ENCODE results near the gene THSD4. TPM values are rescaled to one million over a fixed set of nuclear protein-coding genes. Genes with fewer than 3 reads are reported as not detected.
"Not testable (repeated sequence)": the region's sequence is repeated elsewhere in the genome, so short reads cannot be mapped to it uniquely, and the experiment has no call there.

THSD4 gene
- total RNA-seq, 2 experiments from 2014 or later: not detected

DNA sequence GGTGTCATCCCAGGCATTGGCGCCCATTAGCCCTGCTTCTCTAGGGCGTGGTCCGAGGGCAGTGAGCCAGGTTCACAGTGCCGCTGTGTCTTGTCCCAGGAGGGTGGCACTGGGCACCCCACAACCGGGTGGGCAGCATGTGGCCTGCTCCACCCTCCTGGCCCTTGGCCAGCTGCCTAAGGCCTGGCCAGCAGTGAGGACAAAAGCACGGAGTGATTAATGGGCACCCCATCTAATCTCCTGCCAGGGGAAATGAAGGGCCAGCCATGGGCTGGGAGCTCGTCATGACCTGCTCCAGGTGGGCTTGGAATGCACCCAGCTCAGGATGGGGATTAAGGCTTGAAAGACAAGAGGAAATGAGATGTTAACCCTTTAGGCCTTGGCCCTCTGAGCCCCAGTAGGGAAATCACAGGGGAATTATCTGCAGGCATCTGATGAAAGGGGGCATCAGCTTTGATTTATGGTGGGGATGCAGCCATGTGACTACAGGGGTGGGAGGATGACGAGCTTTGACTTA, 5.2 kb downstream of the THSD4 start:
- H3K27me3 Mint-ChIP-seq: peaks cover 39% of the 10 kb centered on the region
- CTCF ChIA-PET: no interaction called here

DNA sequence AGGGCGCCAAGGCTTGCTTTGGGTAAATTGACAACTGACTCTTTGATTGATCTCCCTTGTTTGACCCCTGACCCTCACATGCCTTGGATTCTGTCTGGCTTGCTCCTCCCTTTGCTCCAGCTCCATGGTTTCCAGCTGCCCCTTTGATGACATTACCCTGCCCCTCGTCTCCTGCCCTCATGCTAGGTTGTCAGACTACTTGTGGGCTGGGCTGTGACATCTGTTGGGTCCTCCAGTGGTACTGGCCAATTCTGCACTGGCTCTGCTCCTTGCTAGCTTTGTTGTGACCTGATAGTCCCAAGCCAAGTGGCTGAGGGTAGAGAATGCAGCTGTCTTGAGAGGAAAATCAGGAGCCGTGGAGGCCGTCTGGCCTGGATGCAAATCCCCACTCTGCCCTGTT, 6.2 kb downstream of the THSD4 start:
- Mint-ChIP-seq H3K9me3 (ENCODE audit: low read depth) (no peaks in the 10 kb centered on the region), H3K4me3 (no peak overlapping the region), H3K4me1 (peaks cover under 1% of the 10 kb centered on the region), H3K27me3 (peaks cover 32% of the 10 kb centered on the region), H3K36me3 (no peaks in the 10 kb centered on the region), H3K27ac (no peak overlapping the region)
- no peak for DNase-seq
- no peak for ATAC-seq
- CTCF ChIA-PET: interaction anchor here (1.0 kb wide), 1 partner anchor 319 kb away, joined by 3 read pairs; no protein-coding TSS in a partner anchor

More for the DNA sequence above, 5.2 kb downstream of the THSD4 start:
- H3K9me3 Mint-ChIP-seq (ENCODE audit: low read depth): no peaks in the 10 kb centered on the region
- no peak for ATAC-seq
- H3K4me3 Mint-ChIP-seq: no peak overlapping the region
- no peak for DNase-seq
- H3K27ac Mint-ChIP-seq: no peak overlapping the region
- peaks cover 5% of the 10 kb centered on the region for H3K4me1 Mint-ChIP-seq
- H3K36me3 Mint-ChIP-seq: no peaks in the 10 kb centered on the region

DNA sequence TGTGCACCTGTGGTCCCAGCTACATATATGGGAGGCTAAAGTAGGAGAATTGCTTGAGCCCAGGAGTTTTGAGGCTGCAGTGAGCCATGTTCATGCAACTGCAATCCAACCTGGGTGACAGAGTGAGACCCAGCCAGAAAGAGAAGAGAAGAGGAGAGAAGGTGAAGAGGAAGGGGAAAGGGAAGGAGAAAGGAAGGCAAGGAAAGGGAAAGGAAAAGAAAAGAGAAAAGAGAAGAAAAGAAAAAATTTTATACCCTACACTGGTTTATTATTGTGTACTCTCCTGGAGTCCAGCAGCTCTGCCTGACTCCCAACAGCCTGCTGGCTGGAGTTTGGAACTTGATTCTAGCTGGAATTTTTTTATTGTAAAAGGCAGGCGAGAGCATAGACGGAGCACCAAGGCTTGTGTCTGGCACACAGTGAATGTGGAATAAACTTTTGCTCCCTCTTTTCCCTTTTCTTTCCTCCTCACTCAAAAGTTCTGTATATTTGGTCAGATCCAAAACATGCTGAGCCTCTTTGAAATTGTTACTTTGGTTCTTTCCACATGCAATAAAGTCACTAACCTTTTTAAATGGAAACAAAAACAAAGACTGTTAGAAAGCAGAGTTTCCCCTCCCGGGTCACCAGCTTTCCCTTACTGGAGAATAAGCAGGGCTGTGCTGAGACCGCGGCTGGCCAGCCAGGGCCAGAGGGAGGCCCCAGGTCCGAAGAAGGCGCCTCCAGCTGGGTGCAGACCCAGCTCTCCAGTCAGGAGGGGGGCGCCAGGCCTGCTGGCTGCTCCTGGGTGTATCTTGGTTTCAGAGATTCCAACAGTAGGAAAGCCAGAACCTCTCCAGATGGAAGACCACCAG, 9.9 kb downstream of the THSD4 start:
- ATAC-seq (no peak), DNase-seq (no peak)
- no peaks in the 10 kb centered on the region for H3K36me3 Mint-ChIP-seq
- no peaks in the 10 kb centered on the region for H3K9me3 Mint-ChIP-seq (ENCODE audit: low read depth)
- H3K27ac Mint-ChIP-seq: no peak overlapping the region
- H3K4me3 Mint-ChIP-seq: no peak overlapping the region
- H3K4me1 Mint-ChIP-seq: no peaks in the 10 kb centered on the region
- peaks cover 8% of the 10 kb centered on the region for H3K27me3 Mint-ChIP-seq
- CTCF ChIA-PET: no interaction called here

DNA sequence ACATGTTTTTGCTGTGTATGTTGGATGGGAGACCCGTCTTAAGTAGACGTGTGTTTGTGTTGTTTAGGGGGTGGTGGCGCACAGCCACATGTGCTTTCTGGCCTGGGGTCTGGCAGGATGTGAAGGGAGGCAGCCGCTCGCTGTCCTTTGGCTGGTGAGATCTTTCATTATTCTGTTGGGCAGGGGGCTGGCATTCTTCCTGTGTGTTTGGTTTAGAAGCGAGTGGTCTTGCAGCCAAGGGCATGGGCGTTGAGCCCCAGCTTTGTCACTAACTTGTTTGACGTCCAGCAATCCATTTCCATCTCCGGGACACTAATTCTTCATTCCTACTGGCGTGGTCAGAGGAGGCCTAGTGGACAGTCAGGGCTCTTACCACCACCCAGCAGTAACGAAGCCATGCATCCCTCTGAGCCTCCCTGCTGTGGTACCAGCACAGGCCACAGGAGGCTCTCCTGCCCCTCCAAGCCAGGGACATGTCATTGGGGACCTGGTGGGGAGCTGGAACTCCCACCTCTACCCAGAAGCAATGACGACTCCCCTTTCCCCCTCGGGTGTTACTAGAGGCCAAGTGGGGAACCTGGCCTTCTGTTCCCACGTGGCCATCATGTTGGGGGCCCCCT, 10.7 kb downstream of the THSD4 start:
- Mint-ChIP-seq H3K9me3 (ENCODE audit: low read depth) (no peaks in the 10 kb centered on the region), H3K4me1 (no peaks in the 10 kb centered on the region), H3K27me3 (peaks cover 8% of the 10 kb centered on the region), H3K4me3 (no peak overlapping the region), H3K27ac (no peak overlapping the region), H3K36me3 (no peaks in the 10 kb centered on the region)
- CTCF ChIA-PET: no interaction called here
- ATAC-seq: no peak
- DNase-seq: no peak

DNA sequence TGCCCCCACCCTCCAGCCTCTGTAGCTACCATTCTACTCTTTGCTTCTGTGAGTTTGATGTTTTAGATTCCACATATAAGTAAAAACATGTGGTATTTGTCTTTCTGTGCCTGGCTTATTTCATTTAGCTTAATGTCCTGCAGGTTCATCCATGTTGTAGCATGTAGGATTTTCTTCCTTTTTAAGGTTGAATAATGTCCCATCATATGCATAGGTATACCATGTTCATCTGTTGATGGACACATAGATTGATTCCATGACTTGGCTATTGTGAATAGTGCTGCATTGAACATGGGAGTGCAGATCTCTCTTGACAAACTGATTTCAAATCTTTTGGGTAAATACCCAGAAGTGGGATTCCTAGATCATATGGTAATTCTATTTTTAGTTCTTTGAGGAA, 11.8 kb downstream of the THSD4 start:
- no peaks in the 10 kb centered on the region for H3K9me3 Mint-ChIP-seq (ENCODE audit: low read depth)
- H3K27me3 Mint-ChIP-seq: peaks cover 8% of the 10 kb centered on the region
- CTCF ChIA-PET: no interaction called here
- no peak for ATAC-seq
- no peak overlapping the region for H3K4me3 Mint-ChIP-seq
- no peaks in the 10 kb centered on the region for H3K36me3 Mint-ChIP-seq
- no peak for DNase-seq
- H3K27ac Mint-ChIP-seq: no peak overlapping the region
- no peaks in the 10 kb centered on the region for H3K4me1 Mint-ChIP-seq

DNA sequence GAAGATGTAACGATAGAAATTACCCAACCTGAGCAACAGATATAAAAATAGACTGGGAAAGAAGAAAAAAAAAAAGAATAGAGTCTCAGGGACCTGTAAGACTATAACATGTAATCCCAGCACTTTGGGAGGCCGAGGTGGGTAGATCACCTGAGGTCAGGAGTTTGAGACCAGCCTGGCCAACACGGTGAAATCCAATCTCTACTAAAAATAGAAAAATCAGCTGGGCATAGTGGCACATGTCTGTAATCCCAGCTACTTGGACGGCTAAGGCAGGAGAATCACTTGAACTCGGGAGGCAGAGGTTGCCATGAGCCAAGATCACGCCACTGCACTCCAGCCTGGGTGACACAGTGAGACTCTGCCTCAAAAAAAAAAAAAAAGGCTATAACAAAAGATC, 12.9 kb downstream of the THSD4 start:
- H3K9me3 Mint-ChIP-seq (ENCODE audit: low read depth); ATAC-seq; CTCF ChIA-PET: not testable (repeated sequence)

DNA sequence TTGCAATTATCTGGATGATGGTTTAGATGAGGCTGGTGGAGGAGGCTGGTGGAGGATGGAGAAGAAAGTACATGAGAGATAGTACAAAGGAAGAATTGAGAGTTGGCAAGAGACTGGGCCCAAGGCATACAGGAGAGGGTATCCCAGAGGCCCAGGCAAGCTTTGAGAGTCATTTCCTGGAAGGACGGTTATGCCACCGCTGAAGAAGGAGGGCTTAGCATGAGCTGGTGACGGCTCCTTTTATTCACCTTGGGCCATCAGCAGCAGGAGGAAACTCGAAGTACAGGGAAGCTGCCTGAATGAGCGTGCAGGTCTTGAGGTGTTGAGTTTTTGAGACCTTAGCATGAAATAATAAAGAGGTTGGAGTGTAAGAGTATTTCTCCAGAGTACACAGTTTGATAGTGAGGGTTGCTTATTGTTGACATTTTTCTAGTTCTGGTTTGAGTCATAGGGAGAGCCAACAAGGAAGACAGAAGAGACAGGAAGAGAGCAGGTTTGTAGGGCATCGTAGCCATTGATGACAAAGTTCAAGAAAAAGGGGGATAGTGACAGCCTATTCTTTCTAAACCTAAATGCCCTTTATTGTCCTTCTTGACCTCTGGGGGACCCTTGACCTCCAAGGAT, 13.8 kb downstream of the THSD4 start:
- ATAC-seq: no peak
- Mint-ChIP-seq H3K4me3 (no peak overlapping the region), H3K36me3 (no peaks in the 10 kb centered on the region), H3K4me1 (no peaks in the 10 kb centered on the region), H3K27me3 (peaks cover 7% of the 10 kb centered on the region), H3K27ac (no peak overlapping the region), H3K9me3 (ENCODE audit: low read depth) (no peaks in the 10 kb centered on the region)
- CTCF ChIA-PET: no interaction called here
- DNase-seq: no peak

More for the DNA sequence above, 12.9 kb downstream of the THSD4 start:
- H3K4me1 Mint-ChIP-seq, H3K4me3 Mint-ChIP-seq, H3K27me3 Mint-ChIP-seq, H3K27ac Mint-ChIP-seq, H3K36me3 Mint-ChIP-seq, DNase-seq: not testable (repeated sequence)

DNA sequence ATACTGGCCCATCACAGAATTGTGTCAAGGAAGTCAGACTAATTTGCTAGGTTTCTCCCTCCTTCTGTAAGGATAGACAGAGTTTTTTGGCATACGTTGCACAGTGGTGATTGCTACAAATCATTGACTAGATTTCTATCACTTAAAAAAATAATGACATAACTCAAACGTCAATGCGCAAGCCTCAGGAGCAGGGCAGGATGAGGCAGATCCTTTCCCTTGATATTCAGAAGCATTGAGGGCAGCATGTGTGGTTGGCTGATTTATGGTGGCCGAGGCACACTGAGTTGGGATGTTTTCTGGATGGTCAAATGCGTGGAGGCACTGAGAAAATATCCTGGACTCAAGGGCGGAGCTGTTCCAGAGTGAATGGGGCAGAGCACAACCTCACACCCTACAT, 14.4 kb downstream of the THSD4 start:
- no peaks in the 10 kb centered on the region for H3K36me3 Mint-ChIP-seq
- DNase-seq (no peak), ATAC-seq (no peak)
- peaks cover 7% of the 10 kb centered on the region for H3K27me3 Mint-ChIP-seq
- no peak overlapping the region for H3K27ac Mint-ChIP-seq
- H3K9me3 Mint-ChIP-seq (ENCODE audit: low read depth): no peaks in the 10 kb centered on the region
- no peak overlapping the region for H3K4me3 Mint-ChIP-seq
- CTCF ChIA-PET: no interaction called here
- H3K4me1 Mint-ChIP-seq: no peaks in the 10 kb centered on the region

DNA sequence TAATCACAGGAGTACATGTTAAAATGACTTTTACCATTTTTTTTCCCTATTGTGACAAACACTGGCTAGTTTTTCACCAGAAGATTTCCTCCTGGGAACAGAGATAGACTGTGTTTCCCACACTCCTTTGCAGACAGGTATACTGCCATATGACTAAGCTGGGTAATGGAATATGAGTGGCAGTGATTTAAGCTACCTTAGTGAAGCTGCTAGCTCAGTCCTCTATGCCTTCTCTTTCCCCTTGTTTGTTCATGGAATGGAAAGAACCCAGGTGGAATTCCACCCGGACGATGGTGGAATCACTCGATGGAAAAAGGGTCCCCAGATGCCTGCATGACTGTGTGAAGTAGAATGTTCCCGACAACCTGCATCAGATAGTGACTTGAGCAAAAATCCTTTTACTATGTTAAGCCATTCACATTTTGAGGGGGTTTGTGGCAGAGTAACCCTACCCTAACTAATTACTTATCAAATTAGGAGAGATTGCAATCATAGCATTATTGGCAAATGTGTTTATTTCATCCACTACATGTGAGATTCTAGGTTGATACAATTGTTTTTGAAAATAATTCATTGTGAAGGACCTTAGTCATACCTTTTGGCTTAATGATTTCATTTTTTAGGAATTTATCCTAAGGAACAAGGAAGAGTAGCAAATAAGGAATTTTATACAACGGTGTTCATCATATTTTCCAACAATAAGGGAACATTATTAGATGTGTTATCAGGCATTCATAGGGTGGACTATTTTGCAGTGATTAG, 16.5 kb downstream of the THSD4 start:
- Mint-ChIP-seq H3K36me3 (no peaks in the 10 kb centered on the region), H3K27ac (no peak overlapping the region), H3K4me1 (no peaks in the 10 kb centered on the region), H3K9me3 (ENCODE audit: low read depth) (no peaks in the 10 kb centered on the region), H3K4me3 (no peak overlapping the region), H3K27me3 (peaks cover 5% of the 10 kb centered on the region)
- CTCF ChIA-PET: interaction anchor here (1.2 kb wide), 1 partner anchor 10 kb away, joined by 3 read pairs; no protein-coding TSS in a partner anchor
- ATAC-seq (no peak), DNase-seq (no peak)

DNA sequence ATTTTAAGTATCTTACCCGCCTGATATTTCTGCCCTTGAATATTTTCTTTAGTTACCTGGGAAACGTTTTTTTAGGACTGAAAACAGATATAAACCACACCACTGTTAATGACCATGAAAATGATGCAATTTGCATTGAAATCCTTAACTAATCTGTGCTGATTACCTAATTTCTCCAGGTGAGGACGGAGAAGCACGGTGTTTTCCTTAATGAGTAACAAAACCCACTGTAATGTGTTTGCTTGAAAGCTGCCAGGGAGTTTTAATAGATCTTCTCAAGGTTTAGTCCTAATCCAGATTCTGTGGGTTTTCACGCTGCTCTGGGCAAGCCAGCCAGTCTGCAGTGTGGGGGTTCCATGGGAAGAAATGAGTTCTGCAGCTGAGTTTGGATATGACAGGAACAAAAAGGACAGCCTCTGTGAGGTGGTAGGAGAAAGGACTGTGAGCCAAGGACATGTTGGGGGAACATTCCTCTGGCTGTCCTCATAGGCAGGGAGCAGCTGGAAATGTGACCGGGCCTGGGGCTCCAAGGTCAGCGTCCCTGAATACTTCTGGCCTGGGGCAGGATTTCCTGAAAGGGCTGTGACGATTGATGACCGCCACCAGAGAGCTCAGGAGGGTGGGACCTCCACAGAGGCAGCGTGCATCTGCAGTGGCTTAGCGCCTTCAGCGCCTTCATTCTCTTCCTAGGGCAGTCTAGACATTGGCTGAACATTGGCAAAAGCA, 18.6 kb downstream of the THSD4 start:
- CTCF ChIA-PET: no interaction called here
- Mint-ChIP-seq H3K27me3 (peaks cover 3% of the 10 kb centered on the region), H3K27ac (no peak overlapping the region), H3K4me3 (no peak overlapping the region), H3K9me3 (ENCODE audit: low read depth) (no peaks in the 10 kb centered on the region), H3K4me1 (no peaks in the 10 kb centered on the region), H3K36me3 (no peaks in the 10 kb centered on the region)
- no peak for DNase-seq
- no peak for ATAC-seq

DNA sequence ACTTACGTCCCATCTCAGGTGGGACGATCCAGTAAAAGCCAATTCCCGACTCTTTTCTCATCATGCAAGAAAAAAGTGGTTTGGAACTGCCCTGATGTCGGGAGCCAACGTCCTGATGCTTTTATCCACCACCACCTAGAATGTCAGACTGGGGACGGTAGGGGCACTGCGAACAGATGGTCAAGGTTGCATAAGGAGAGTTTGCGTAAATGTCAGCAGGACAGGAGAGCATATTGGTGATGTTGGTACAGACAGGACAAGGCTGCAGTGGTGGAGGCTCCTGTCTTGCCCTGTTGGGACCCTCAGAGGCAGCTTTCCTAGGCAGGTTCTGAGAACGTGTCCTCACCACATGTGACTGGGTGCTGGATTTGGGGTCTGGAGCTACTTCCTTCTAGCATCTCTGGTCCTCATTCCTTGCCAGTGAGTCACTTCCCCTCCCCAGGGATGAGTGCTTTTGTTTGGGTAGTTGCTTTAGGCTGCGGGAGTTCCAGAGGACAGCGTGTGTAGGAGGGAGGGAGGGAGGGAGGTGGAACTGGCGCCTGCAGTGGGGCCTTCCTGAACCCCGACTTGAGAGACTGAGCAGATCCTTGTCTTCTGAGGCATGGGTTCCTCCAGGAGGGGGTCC, 21.0 kb downstream of the THSD4 start:
- no peaks in the 10 kb centered on the region for H3K4me1 Mint-ChIP-seq
- H3K27ac Mint-ChIP-seq: no peak overlapping the region
- no peaks in the 10 kb centered on the region for H3K36me3 Mint-ChIP-seq
- DNase-seq: no peak
- CTCF ChIA-PET: interaction anchor here (0.6 kb wide), 1 partner anchor 558 kb away, joined by 4 read pairs; no protein-coding TSS in a partner anchor
- no peak for ATAC-seq
- H3K9me3 Mint-ChIP-seq (ENCODE audit: low read depth): no peaks in the 10 kb centered on the region
- H3K4me3 Mint-ChIP-seq: no peak overlapping the region
- peaks cover 3% of the 10 kb centered on the region for H3K27me3 Mint-ChIP-seq

DNA sequence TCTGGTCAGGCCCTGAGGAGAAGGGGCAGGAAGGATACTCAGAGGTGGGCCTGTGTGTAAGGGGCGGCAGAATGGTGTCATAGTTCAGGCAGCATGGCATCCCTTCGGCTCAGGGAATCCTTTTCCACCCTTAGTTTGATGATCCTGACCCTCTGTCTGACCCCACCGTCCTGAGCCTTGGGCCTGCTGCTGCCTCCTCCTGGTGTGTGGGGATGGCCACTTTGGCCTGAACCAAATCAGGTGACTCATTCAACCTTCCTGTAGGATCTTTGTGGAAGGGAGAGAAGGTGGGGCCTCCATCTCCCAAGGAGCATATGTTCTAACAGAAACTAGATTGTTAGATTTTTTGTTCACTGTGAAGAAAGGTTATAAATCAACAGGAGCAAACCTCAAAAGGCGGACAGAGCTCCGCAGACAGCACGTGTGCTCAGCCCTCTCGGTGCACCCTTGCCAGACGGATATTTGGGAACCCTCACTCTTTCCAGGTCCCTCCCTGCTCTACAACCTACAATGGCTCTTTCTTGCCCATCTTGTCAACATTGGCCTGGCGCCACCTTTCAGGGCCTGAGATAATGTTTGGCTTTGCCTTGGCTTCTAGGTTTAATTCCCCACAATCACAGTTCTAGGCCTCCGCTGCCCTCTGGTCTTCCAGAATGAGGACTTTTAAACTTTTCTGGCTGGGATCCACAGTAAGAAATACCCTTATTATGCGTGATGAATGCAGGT, 21.7 kb downstream of the THSD4 start:
- no peak overlapping the region for H3K4me3 Mint-ChIP-seq
- peaks cover 3% of the 10 kb centered on the region for H3K27me3 Mint-ChIP-seq
- H3K4me1 Mint-ChIP-seq: no peaks in the 10 kb centered on the region
- CTCF ChIA-PET: interaction anchor here (0.6 kb wide), 1 partner anchor 341 kb away, joined by 3 read pairs; no protein-coding TSS in a partner anchor
- no peaks in the 10 kb centered on the region for H3K9me3 Mint-ChIP-seq (ENCODE audit: low read depth)
- H3K36me3 Mint-ChIP-seq: no peaks in the 10 kb centered on the region
- ATAC-seq: no peak
- H3K27ac Mint-ChIP-seq: no peak overlapping the region
- DNase-seq: no peak

Measured in activated CD8-positive, alpha-beta memory T cell treated with anti-CD3 and anti-CD28 coated beads, Interleukin-2, amount 10 ng/mL, durations not matched to agents 7 days and 5 days (primary cell).